ENCODE measurements around the gene INSR. TPM values are rescaled to one million over a fixed set of nuclear protein-coding genes. Genes with fewer than 3 reads are reported as not detected.

The INSR gene
- total and polyA plus RNA-seq, 10 of the 15 experiments (the other 5 are each of a cell fraction or from before 2014, with no cell fraction given): 4.2 to 34.9 (median 13.6) TPM

- SMC1A ChIA-PET (ENCODE audit: uncharacterized antibody, unreplicated experiment): no interaction called here
- no peaks in the 10 kb centered on the region for H3K4me1 ChIP-seq (ENCODE audit: control insufficient read depth, insufficient read depth, low read length)
- RAD21 ChIA-PET (ENCODE audit: unreplicated experiment): no interaction called here
- CTCF ChIA-PET: no interaction called here
- in situ Hi-C loops (cut with MboI): no loop called here
- TF ChIP-seq ZZZ3 (IDR thresholded peaks at IDR 0.05; ENCODE audit: control insufficient read depth, insufficient read length, low read depth): no peak
- TF ChIP-seq, protein P1, sequence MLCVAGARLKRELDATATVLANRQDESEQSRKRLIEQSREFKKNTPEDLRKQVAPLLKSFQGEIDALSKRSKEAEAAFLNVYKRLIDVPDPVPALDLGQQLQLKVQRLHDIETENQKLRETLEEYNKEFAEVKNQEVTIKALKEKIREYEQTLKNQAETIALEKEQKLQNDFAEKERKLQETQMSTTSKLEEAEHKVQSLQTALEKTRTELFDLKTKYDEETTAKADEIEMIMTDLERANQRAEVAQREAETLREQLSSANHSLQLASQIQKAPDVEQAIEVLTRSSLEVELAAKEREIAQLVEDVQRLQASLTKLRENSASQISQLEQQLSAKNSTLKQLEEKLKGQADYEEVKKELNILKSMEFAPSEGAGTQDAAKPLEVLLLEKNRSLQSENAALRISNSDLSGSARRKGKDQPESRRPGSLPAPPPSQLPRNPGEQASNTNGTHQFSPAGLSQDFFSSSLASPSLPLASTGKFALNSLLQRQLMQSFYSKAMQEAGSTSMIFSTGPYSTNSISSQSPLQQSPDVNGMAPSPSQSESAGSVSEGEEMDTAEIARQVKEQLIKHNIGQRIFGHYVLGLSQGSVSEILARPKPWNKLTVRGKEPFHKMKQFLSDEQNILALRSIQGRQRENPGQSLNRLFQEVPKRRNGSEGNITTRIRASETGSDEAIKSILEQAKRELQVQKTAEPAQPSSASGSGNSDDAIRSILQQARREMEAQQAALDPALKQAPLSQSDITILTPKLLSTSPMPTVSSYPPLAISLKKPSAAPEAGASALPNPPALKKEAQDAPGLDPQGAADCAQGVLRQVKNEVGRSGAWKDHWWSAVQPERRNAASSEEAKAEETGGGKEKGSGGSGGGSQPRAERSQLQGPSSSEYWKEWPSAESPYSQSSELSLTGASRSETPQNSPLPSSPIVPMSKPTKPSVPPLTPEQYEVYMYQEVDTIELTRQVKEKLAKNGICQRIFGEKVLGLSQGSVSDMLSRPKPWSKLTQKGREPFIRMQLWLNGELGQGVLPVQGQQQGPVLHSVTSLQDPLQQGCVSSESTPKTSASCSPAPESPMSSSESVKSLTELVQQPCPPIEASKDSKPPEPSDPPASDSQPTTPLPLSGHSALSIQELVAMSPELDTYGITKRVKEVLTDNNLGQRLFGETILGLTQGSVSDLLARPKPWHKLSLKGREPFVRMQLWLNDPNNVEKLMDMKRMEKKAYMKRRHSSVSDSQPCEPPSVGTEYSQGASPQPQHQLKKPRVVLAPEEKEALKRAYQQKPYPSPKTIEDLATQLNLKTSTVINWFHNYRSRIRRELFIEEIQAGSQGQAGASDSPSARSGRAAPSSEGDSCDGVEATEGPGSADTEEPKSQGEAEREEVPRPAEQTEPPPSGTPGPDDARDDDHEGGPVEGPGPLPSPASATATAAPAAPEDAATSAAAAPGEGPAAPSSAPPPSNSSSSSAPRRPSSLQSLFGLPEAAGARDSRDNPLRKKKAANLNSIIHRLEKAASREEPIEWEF (IDR thresholded peaks at IDR 0.05; ENCODE audit: insufficient replicate concordance, low read depth, low read length): no peak
- TF ChIP-seq EGR1 (IDR thresholded peaks at IDR 0.05; ENCODE audit: borderline replicate concordance in 1 of 2, low read depth in 2 of 2, low read length in 2 of 2): no peak
- no peak for TF ChIP-seq SKIL (IDR thresholded peaks at IDR 0.05; ENCODE audit: low read depth, poor library complexity, severe bottlenecking)
- no peak for TF ChIP-seq RFX5 (IDR thresholded peaks at IDR 0.05; ENCODE audit: low read depth, low read length)
- TF ChIP-seq, protein P2, sequence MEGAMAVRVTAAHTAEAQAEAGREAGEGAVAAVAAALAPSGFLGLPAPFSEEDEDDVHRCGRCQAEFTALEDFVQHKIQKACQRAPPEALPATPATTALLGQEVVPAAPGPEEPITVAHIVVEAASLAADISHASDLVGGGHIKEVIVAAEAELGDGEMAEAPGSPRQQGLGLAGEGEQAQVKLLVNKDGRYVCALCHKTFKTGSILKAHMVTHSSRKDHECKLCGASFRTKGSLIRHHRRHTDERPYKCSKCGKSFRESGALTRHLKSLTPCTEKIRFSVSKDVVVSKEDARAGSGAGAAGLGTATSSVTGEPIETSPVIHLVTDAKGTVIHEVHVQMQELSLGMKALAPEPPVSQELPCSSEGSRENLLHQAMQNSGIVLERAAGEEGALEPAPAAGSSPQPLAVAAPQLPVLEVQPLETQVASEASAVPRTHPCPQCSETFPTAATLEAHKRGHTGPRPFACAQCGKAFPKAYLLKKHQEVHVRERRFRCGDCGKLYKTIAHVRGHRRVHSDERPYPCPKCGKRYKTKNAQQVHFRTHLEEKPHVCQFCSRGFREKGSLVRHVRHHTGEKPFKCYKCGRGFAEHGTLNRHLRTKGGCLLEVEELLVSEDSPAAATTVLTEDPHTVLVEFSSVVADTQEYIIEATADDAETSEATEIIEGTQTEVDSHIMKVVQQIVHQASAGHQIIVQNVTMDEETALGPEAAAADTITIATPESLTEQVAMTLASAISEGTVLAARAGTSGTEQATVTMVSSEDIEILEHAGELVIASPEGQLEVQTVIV (IDR thresholded peaks at IDR 0.05; ENCODE audit: borderline replicate concordance, partially characterized antibody): no peak
- TF ChIP-seq RUNX3 (IDR thresholded peaks at IDR 0.05; ENCODE audit: low read length): no peak
- TF ChIP-seq, protein P3, sequence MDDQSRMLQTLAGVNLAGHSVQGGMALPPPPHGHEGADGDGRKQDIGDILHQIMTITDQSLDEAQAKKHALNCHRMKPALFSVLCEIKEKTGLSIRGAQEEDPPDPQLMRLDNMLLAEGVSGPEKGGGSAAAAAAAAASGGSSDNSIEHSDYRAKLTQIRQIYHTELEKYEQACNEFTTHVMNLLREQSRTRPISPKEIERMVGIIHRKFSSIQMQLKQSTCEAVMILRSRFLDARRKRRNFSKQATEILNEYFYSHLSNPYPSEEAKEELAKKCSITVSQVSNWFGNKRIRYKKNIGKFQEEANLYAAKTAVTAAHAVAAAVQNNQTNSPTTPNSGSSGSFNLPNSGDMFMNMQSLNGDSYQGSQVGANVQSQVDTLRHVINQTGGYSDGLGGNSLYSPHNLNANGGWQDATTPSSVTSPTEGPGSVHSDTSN (IDR thresholded peaks at IDR 0.05; ENCODE audit: insufficient replicate concordance, low read depth, low read length): no peak
- TF ChIP-seq RAD51 (IDR thresholded peaks at IDR 0.05): no peak
- no peak for TF ChIP-seq SMAD1 (IDR thresholded peaks at IDR 0.05; ENCODE audit: low read depth, partially characterized antibody)
- WGBS (ENCODE audit: insufficient coverage, insufficient replicate concordance, low lambda C conversion rate, missing lambda C conversion rate): 82% methylated on average over 12 of the region's 16 CpGs
- no peak overlapping the region for H3K27ac ChIP-seq (ENCODE audit: control insufficient read depth, insufficient read depth)
- intact Hi-C loops (cut with micrococcal nuclease; ENCODE audit: unreplicated experiment): no loop called here
- no peak overlapping the region for H3K4me3 ChIP-seq
- no peak overlapping the region for H2AFZ ChIP-seq (ENCODE audit: control insufficient read depth, low read depth, low read length)
- H3K27me3 ChIP-seq (replicated peaks in 1 of 2; ENCODE audit: control insufficient read depth in 2 of 2, insufficient read depth in 2 of 2, low read length in 1 of 2): no peaks in the 10 kb centered on the region
- H3K9ac ChIP-seq (ENCODE audit: control insufficient read depth, insufficient read depth, low read length): no peak overlapping the region
- ATAC-seq: no peak
- H3K9me3 ChIP-seq (replicated peaks; ENCODE audit: control insufficient read depth, insufficient read depth, low read length): peaks cover 11% of the 10 kb centered on the region
- H4K20me1 ChIP-seq (ENCODE audit: control insufficient read depth, insufficient read depth): no peaks in the 10 kb centered on the region
- no peak overlapping the region for H3K4me2 ChIP-seq (ENCODE audit: control insufficient read depth, insufficient read depth)
- H3K36me3 ChIP-seq (ENCODE audit: control insufficient read depth in 2 of 2, insufficient read depth in 2 of 2, low read length in 1 of 2): peaks cover 7 to 27% of the 10 kb centered on the region in 2 experiments
- FAIRE-seq: no peak
- no TSS peak for BruUV-seq (replicated peaks)
- POLR2A ChIA-PET: interaction anchor here (1.0 kb wide), 1 partner anchor 15 kb away, joined by 3 read pairs; no protein-coding TSS in a partner anchor
- no peaks in the 10 kb centered on the region for H3K79me2 ChIP-seq (ENCODE audit: control insufficient read depth, insufficient read depth, low read length)
- DNase-seq (ENCODE audit: low read depth, low spot score): no peak
These were observed 169.0 kb downstream of the INSR start for GRCh38 chr19:7125221-7125620.

Measured in GM12878 (cell line).